ENCODE data around the gene MEGF6.

The MEGF6 gene

DNA sequence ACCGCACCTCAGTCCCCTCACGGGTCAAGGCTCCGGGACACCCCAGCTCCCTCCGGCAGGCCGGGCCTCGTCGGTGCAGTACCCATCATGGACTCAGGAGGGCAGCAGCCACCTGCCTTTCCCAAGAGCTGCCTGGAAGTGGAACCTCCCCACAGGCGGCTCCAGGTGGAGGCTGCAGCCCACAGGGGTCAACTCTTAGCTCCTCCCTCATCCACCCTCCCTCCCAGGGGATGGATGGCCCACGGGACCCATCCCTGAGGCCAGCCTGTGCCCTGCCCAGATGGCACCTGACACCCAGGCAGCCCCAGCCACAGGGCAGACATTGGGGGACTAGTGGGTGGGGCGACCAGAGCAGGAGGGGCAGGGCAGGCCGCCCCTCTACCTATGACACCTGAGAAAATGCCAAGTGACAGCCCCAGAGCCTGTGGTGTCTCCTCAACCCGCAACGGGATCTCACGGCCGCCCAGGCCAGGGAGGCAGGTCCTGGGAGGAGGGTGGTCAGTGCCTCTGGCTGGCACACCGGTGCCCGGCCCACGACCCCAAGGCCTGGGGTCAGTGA is 158.0 kb downstream of the MEGF6 start:
- peak; percentile 64 for DNase-seq

DNA sequence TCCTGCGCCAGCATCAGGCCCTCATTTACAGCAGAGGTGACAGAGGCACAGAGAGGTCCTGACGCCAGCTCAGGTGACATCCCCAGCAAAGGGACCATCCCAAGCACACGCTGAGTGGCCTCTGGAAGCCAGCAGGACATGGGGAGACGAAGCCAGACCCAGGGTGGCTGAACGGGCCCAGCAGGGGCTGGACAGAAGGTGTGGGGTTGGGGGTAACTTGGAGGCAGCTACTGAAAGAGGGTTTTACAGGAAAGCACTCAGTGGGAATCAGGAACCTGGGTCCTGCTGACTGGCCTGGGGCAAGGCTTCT is 158.5 kb downstream of the MEGF6 start:
- no peak for DNase-seq

DNA sequence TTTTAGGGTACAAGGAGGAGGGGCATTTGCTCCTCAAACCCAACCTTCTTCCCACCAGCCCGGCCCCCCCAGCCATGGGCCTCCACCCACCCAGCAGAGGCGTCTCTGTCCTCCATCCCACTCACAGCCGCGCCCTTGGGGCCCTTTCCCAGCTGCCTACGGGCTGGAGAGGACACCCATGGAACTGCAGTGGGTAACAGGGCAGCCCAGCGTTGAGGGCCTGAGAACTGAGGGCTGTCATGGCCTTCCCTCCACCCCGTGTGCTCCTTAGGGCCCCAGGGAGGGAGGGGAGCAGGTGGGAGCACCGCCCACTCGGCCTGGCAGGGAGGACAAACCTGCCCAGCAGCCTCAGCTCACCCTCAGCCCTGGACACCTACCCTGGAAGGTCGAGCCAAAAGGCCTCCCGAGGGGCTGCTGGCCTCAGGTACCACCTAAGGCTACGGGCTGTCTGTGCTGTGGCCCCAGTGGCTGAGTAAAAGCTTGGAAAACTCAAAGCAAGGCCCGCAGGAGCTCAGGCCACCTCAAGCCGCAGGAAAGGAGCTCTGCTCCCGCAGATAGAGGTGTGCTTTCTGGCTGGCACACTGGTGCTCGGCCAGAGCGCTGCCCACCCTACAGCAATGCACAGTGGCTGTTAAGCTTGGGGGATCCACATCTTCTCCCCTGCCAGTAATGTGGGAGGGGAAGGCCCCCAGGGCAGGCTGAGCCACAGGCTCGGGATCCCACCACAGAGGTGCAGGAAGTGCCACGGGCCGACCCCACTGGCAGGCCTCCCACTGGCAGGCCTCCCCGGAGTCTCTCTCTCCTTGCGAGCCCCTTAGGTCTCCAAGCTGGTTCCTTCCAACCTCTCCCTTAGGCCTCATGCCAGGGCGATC is 159.1 kb downstream of the MEGF6 start:
- no peak for DNase-seq

DNA sequence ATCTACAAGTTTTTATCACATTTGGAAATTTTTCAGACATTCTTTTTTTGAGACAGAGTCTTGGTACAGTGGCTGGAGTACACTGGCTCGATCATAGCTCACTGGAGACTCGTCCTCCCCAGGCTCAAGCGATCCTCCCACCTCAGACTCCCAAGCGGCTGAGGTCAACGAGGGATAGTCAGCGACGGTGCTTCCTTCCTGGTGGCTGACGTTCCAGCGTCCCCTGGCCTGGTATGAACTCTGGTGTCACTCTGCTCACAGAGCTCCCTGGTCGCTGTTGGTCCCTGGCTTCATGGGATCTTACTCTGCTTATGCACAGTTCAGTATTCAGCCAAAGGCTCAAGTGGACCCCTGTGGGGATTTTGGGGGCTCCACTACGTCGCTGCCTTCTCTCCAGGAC is 160.3 kb downstream of the MEGF6 start:
- no peak for DNase-seq

DNA sequence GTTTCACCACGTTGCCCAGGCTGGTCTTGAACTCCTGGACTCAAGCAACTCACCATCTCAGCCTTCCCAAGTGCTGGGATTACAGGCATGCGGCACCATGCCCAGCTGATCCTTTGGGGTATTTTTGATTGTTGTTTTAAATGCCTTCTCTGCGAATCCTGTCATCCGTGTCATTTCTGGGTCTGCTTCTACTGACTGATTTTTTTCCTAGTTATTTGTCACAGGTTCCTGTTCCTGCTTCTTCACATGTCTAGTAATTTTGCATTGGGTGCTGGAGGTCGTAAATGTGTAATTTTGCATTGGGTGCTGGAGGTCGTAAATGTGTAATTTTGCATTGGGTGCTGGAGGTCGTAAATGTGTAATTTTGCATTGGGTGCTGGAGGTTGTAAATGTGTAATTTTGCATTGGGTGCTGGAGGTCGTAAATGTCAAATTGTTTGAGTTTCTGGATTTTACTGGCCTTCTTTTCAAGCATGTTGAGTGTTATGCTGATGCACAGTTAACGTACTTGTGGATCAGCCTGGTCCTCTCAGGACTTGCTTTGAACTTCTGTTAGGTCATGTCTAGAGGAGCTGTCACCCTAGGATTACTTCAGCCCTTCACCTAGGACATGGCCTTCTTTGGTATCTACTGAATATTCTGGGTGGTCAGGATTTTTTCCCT is 161.0 kb downstream of the MEGF6 start:
- DNase-seq = no peak

DNA sequence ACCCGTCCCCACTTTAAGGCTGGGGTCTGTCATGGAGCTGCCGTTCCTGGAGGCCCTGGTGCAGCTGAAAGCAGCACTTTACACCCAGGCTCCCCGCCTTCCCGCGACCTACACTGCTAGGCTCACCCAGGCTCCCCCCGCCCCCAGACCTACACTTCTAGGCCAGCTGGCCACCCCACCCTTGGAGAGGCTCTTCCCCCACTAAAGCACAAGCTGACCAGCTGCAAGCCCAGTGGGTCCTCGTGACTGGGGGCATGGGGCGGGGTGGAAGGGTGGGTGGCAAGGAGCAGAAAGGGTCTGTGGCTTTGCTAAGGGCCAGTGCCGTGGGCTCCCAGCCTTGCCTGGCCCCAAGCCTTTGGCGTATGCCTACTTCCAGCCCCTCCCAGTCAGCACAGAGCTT is 166.6 kb downstream of the MEGF6 start:
- no peak for DNase-seq

DNA sequence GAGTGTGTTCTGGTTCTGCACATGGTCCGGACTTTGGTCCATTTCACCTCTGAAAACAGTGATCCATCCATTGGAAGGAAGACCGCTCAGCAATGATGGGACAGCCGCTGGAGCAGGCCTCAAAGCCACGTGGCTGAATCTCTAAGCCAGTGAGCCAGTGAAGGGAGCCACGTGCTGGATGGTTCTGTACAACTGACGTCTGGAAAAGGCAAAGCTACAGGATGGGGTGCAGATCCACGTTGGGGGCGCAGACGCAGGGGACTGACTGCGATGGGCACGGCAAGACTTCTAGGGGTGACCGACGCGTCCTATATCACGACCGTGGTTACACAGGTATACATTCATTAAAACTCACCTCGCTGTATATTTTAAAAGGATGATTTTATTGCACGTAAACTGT is 167.0 kb downstream of the MEGF6 start:
- no peak for DNase-seq

DNA sequence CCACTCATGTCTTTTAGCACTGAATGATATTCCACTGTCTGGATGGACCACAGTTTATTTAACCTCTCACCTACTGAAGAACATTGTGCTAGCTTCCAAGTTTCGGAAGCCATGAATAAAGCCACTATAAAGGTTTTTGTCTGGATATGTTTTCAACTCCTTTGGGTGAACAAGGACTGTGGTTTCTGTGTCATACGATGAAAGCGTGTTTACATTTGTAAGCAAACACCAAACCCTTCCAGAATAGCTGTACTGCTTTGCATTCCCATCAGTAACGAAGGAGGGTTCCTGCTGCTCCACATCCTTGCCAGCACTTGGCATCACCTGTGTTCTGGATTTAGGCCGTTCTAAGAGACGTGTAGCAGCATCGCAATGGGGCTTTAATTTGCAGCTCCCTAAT is 167.5 kb downstream of the MEGF6 start:
- DNase-seq = no peak

DNA sequence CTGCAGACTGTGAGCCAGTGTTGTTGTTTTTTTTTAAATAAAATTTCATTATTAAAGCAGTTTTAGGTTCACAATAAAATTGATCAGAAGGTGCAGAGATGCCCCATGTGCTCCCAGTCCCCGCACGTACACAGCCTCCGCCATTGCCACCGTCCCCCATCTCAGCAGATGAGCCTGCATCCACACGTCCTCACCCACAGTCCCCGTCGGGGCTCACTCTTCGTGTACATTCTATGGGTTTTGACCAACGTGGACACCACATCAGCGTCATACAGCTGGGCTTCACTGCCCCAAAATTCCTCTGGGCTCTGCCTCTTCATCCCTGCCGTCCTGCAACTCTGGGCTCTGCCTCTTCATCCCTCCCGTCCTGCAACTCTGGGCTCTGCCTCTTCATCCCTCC is 168.4 kb downstream of the MEGF6 start:
- DNase-seq = no peak

DNA sequence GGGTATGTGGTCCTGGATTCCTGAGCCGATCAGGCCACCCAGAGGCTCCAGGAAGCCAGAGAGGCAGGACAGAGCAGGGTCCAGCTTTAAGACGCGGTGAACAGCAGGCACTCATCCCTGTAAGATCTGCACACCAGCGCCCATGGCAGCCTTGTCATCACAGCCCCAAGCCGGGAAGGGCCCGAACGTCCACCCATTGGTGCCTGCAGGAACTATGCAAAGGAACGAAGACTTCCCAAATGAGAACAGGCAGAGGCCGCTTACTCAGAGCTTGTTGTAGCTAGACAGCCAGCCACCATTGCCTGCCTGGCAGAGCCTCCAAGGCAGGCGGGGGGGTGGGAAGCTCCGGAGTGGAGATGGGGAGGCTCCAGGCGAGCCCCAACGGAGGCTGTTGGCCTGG is 169.0 kb downstream of the MEGF6 start:
- DNase-seq = no peak

DNA sequence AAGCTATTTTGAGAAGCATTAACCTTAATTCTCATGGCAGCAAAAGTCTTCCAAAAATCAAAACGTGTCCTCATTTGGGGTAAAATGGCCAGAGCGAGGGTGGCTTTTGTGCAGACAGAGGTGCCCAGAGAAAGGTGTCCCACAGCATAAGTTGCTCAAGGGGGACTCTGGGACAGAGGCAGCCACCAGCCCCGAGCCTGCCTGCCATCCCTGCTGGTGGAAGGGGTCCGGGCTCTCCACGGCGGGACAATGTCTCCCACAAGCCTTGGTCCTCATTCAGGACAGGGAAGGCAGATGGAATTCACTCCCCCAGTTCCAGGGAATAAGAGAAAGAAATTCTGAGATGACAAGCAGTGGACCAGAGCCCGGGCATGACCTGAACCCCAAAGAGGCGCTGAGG is 169.4 kb downstream of the MEGF6 start:
- DNase-seq = no peak

DNA sequence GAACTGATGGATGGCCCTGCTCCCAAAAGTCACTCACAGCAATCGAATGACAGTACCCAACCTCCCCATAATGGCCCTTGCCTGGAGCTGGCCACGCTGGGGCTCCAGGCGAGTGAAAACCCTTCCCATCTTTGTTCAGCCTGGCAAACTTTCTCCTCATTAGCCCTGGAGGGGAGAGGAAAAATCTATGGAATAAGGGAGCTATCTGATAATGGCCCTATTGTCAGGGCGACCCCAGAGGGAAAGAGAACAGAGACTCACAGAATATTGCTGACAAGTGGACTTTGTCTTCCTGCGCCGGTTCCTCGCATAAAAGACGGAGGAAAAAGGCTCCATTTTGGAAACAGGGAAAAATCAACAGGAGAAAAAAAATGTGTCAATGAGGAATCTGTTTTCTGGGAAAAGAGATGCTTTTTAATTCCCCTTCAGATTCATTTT is 169.9 kb downstream of the MEGF6 start:
- no peak for DNase-seq

DNA sequence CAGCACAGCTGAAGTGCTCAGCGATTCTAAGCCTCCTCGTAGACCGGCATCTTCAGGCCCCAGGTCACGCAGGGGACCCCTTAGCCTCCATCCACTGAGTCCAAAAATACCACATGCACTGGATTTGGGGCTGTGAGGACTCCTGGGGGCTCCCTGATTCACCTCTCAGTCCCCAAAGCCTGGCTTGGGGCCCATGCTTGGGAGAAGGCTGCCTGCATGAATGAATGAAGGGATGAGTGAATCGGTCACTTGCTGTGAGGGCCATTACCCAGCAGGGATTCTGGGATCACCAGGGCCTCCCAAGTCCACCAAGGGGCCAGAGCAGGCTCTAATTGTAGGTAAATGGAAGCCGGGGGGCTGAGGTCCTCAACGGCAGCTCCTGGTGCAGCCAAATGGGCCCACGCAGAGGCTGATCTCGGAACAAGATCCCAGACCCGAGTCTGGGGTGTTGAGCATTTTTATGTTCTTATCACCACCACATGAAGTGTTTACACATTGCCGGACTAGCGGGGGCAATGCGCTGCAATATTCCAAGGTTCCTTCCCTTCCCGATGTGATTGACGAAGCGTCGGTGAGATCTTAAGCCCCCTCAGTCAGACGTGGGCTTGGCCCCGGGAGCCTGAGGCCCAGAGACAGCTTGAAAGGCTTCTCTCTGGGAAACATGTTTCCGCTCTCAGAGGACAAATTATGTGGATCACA is 170.4 kb downstream of the MEGF6 start:
- DNase-seq = no peak

DNA sequence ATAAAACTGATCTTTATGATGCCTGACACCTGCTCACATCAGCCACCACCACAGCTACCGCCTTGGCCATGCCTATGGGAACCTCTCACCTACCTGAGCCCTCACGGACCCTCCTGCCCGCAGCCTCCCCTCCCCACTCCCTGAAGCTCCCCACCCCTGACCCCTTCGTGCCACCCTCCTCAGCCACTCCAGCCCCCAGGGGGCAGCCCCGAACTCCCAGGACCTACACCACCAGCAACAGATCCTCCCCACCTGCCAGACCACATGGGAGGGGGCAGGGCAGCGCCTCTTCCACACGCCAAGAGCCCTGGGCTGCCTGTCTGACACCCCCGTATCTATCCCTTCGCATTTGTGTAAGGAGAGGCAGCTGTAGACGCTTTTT is 171.0 kb downstream of the MEGF6 start:
- DNase-seq = no peak
